DOHH2 (cell line): ENCODE results near the gene RPS16.

Experiments used
- EZH2phosphoT487 ChIP-seq: fragments of 200-600 bp; sonication (generic); IDR thresholded peaks from 2 replicates; pipeline ENCODE4 v1.6.1; 2017; ENCODE audit warnings: borderline replicate concordance, mild to moderate bottlenecking, antibody characterized with exemption, low read length, moderate library complexity, mixed read lengths
- TF ChIP-seq, protein P1 (sequence below): fragments of 200-600 bp; sonication (generic); IDR thresholded peaks from one replicate; pipeline ENCODE4 v1.5.1; 2014; ENCODE audit warnings: antibody characterized with exemption, mild to moderate bottlenecking, low read depth, low read length; ENCODE audit not compliant: poor library complexity, severe bottlenecking

DNA sequence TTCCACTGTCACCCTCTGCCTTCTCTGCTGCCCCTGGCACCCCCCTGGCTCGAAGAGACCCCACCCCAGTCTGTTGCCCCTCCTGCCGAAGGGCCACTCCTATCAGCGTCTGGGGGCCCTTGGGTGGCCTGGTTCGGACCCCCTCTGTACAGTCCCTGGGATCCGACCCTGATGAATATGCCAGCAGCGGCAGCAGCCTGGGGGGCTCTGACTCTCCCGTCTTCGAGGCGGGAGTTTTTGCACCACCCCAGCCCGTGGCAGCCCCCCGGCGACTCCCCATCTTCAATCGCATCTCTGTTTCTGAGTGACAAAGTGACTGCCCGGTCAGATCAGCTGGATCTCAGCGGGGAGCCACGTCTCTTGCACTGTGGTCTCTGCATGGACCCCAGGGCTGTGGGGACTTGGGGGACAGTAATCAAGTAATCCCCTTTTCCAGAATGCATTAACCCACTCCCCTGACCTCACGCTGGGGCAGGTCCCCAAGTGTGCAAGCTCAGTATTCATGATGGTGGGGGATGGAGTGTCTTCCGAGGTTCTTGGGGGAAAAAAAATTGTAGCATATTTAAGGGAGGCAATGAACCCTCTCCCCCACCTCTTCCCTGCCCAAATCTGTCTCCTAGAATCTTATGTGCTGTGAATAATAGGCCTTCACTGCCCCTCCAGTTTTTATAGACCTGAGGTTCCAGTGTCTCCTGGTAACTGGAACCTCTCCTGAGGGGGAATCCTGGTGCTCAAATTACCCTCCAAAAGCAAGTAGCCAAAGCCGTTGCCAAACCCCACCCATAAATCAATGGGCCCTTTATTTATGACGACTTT, 27.1 kb downstream of the RPS16 start:
- TF ChIP-seq, protein P1, sequence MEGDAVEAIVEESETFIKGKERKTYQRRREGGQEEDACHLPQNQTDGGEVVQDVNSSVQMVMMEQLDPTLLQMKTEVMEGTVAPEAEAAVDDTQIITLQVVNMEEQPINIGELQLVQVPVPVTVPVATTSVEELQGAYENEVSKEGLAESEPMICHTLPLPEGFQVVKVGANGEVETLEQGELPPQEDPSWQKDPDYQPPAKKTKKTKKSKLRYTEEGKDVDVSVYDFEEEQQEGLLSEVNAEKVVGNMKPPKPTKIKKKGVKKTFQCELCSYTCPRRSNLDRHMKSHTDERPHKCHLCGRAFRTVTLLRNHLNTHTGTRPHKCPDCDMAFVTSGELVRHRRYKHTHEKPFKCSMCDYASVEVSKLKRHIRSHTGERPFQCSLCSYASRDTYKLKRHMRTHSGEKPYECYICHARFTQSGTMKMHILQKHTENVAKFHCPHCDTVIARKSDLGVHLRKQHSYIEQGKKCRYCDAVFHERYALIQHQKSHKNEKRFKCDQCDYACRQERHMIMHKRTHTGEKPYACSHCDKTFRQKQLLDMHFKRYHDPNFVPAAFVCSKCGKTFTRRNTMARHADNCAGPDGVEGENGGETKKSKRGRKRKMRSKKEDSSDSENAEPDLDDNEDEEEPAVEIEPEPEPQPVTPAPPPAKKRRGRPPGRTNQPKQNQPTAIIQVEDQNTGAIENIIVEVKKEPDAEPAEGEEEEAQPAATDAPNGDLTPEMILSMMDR = no peak
- TF ChIP-seq EZH2phosphoT487 = no peak
